GM19455 (cell line): Measurements from ENCODE around the gene OPCML.

ENCODE experiments used
- ATAC-seq: cut with Tn5 transposase; IDR thresholded peaks from one replicate; pipeline ENCODE4 v1.9.1; 2021; ENCODE audit not compliant: unreplicated experiment

The OPCML gene

GRCh38 chr11:132866783-132867545, 665.3 kb downstream of the OPCML start:
- ATAC-seq, result no peak

GRCh38 chr11:132865623-132866022, 666.7 kb downstream of the OPCML start:
- no peak for ATAC-seq

GRCh38 chr11:132864811-132865576, 667.3 kb downstream of the OPCML start:
- ATAC-seq, result no peak

GRCh38 chr11:132862933-132863332, 669.4 kb downstream of the OPCML start:
- ATAC-seq, result no peak

GRCh38 chr11:132862137-132862536, 670.2 kb downstream of the OPCML start:
- no peak for ATAC-seq

- ATAC-seq, result no peak
Measured at GRCh38 chr11:132859306-132859705, 673.0 kb downstream of the OPCML start.

- ATAC-seq, result no peak
Measured at GRCh38 chr11:132858223-132858622, 674.1 kb downstream of the OPCML start.

GRCh38 chr11:132856032-132856431, 676.3 kb downstream of the OPCML start:
- no peak for ATAC-seq

GRCh38 chr11:132855516-132855915, 676.8 kb downstream of the OPCML start:
- no peak for ATAC-seq

GRCh38 chr11:132853886-132854285, 678.4 kb downstream of the OPCML start:
- no peak for ATAC-seq

- no peak for ATAC-seq
Measured at GRCh38 chr11:132852361-132852760, 679.9 kb downstream of the OPCML start.

- ATAC-seq, result no peak
Measured at GRCh38 chr11:132851247-132851646, 681.1 kb downstream of the OPCML start.

- no peak for ATAC-seq
Measured at GRCh38 chr11:132850266-132850665, 682.0 kb downstream of the OPCML start.

- no peak for ATAC-seq
Measured at GRCh38 chr11:132848336-132848735, 684.0 kb downstream of the OPCML start.

- ATAC-seq, result no peak
Measured at GRCh38 chr11:132846075-132846474, 686.2 kb downstream of the OPCML start.

GRCh38 chr11:132844956-132845696, 687.2 kb downstream of the OPCML start:
- ATAC-seq, result no peak

GRCh38 chr11:132840660-132841059, 691.6 kb downstream of the OPCML start:
- ATAC-seq, result no peak

- ATAC-seq, result no peak
Measured at GRCh38 chr11:132840191-132840590, 692.1 kb downstream of the OPCML start.

GRCh38 chr11:132839236-132839945, 692.9 kb downstream of the OPCML start:
- ATAC-seq, result no peak

GRCh38 chr11:132838627-132839026, 693.7 kb downstream of the OPCML start:
- ATAC-seq, result no peak

- no peak for ATAC-seq
Measured at GRCh38 chr11:132831272-132831671, 701.0 kb downstream of the OPCML start.
